Neural progenitor cell (in vitro differentiated cells): ENCODE results near the gene TVP23A. TPM values are rescaled to one million over a fixed set of nuclear protein-coding genes. Genes with fewer than 3 reads are reported as not detected.

Experiments
- DNase-seq: peaks from one replicate; pipeline ENCODE4 v3.0.0-alpha.2; 2016; ENCODE audit warnings: low spot score
- H2AFZ ChIP-seq: fragments of 200-600 bp; sonication (generic); replicated peaks from 2 replicates; pipeline ENCODE4 v1.6.1; 2016; ENCODE audit warnings: antibody characterized with exemption
- H3F3A ChIP-seq: fragments of 200-600 bp; sonication (generic); 2 replicates; pipeline ENCODE4 v1.6.1; 2016; ENCODE audit warnings: antibody characterized with exemption, low read depth
- H3K27ac ChIP-seq: fragments of 200-600 bp; sonication (generic); 2 replicates; pipeline ENCODE4 v1.5.1; 2016; ENCODE audit warnings: mild to moderate bottlenecking
- H3K27me3 ChIP-seq: fragments of 200-600 bp; sonication (generic); 2 replicates; pipeline ENCODE4 v1.6.1; 2016; ENCODE audit warnings: mild to moderate bottlenecking, moderate library complexity
- H3K36me3 ChIP-seq: fragments of 200-600 bp; sonication (generic); 2 replicates; pipeline ENCODE4 v1.5.1; 2016
- H3K4me1 ChIP-seq: fragments of 200-600 bp; sonication (generic); 2 replicates; pipeline ENCODE4 v1.6.1; 2016; ENCODE audit warnings: mixed run types
- H3K4me2 ChIP-seq: fragments of 200-600 bp; sonication (generic); 2 replicates; pipeline ENCODE4 v1.6.1; 2016
- H3K4me3 ChIP-seq: fragments of 200-600 bp; sonication (generic); 2 replicates; pipeline ENCODE4 v1.5.1; 2016
- H3K79me2 ChIP-seq: fragments of 200-600 bp; sonication (generic); 2 replicates; pipeline ENCODE4 v1.6.1; 2016; ENCODE audit warnings: low read depth
- H3K9ac ChIP-seq: fragments of 200-600 bp; sonication (generic); 2 replicates; pipeline ENCODE4 v1.6.1; 2016
- H3K9me3 ChIP-seq: fragments of 200-600 bp; sonication (generic); 2 replicates; pipeline ENCODE4 v1.5.1; 2016; ENCODE audit warnings: low read depth
- H4K20me1 ChIP-seq: fragments of 200-600 bp; sonication (generic); 2 replicates; pipeline ENCODE4 v1.6.1; 2016; ENCODE audit warnings: low read depth
- H3K27ac Mint-ChIP-seq: 3 replicates; pipeline ENCODE4 v1.8.0; 2021; ENCODE audit warnings: mixed read lengths
- H3K27me3 Mint-ChIP-seq: 2 replicates; pipeline ENCODE4 v1.8.0; 2022; ENCODE audit warnings: low read depth, mild to moderate bottlenecking, inconsistent platforms, moderate library complexity, mixed read lengths; ENCODE audit not compliant: insufficient read depth
- H3K36me3 Mint-ChIP-seq: 3 replicates; pipeline ENCODE4 v1.8.0; 2021; ENCODE audit warnings: mixed read lengths
- H3K4me1 Mint-ChIP-seq: 3 replicates; pipeline ENCODE4 v1.8.0; 2021; ENCODE audit warnings: mixed read lengths
- H3K4me3 Mint-ChIP-seq: 3 replicates; pipeline ENCODE4 v1.8.0; 2021; ENCODE audit warnings: mild to moderate bottlenecking, moderate library complexity, mixed read lengths
- H3K9me3 Mint-ChIP-seq: 3 replicates; pipeline ENCODE4 v1.8.0; 2020; ENCODE audit warnings: mixed read lengths
- CTCF ChIP-seq: fragments of 200-600 bp; sonication (generic); IDR thresholded peaks from 2 replicates; pipeline ENCODE4 v1.5.1; 2017; ENCODE audit warnings: antibody characterized with exemption, mild to moderate bottlenecking
- EZH2 ChIP-seq: fragments of 200-600 bp; sonication (generic); IDR thresholded peaks from 2 replicates; pipeline ENCODE4 v1.6.1; 2017; ENCODE audit warnings: antibody characterized with exemption, mild to moderate bottlenecking, moderate library complexity
- EZH2phosphoT487 ChIP-seq: fragments of 200-600 bp; sonication (generic); IDR thresholded peaks from 2 replicates; pipeline ENCODE4 v1.6.1; 2017; ENCODE audit warnings: antibody characterized with exemption
- total RNA-seq: library from RNA; depleted of rRNA; stranded (reverse); fragments of >200 nt; gene quantifications from 2 replicates; pipeline ENCODE4 v1.2.3, GENCODE V29; 2015; ENCODE audit warnings: low replicate concordance

Gene TVP23A
- total RNA-seq, 1 donor from 2014 or later: 3.5 TPM

- TF ChIP-seq EZH2 (no peak), CTCF (no peak), EZH2phosphoT487 (no peak)
- no peaks in the 10 kb centered on the region for H3K36me3 ChIP-seq
- peaks cover 4% of the 10 kb centered on the region for H3K27me3 Mint-ChIP-seq
- H3K27me3 ChIP-seq: no peaks in the 10 kb centered on the region
- peak overlapping the region; percentile 36 for H3K27ac Mint-ChIP-seq
- H2AFZ ChIP-seq: peak overlapping the region; percentile 50
- no peaks in the 10 kb centered on the region for H3F3A ChIP-seq
- no peaks in the 10 kb centered on the region for H3K4me1 Mint-ChIP-seq
- H3K27ac ChIP-seq: no peak overlapping the region
- no peak overlapping the region for H3K4me2 ChIP-seq
- H3K4me3 Mint-ChIP-seq: no peak overlapping the region
- H3K9ac ChIP-seq: no peak overlapping the region
- H3K4me1 ChIP-seq: no peaks in the 10 kb centered on the region
- no peaks in the 10 kb centered on the region for H3K9me3 Mint-ChIP-seq
- H4K20me1 ChIP-seq: no peaks in the 10 kb centered on the region
- no peak overlapping the region for H3K4me3 ChIP-seq
- no peaks in the 10 kb centered on the region for H3K79me2 ChIP-seq
- no peak for DNase-seq
- no peaks in the 10 kb centered on the region for H3K36me3 Mint-ChIP-seq
- H3K9me3 ChIP-seq: no peaks in the 10 kb centered on the region
These were observed 10.3 kb upstream of the TVP23A start for GRCh38 chr16:10828851-10829366.

- H3K9me3 ChIP-seq: no peaks in the 10 kb centered on the region
These were observed 9.2 kb upstream of the TVP23A start for GRCh38 chr16:10827691-10828341.

GRCh38 chr16:10824111-10824893 is 5.7 kb upstream of the TVP23A start:
- Histone ChIP-seq H2AFZ (no peak overlapping the region), H3K9ac (no peak overlapping the region), H4K20me1 (no peaks in the 10 kb centered on the region), H3K4me2 (no peak overlapping the region), H3K4me3 (no peak overlapping the region), H3K79me2 (no peaks in the 10 kb centered on the region), H3F3A (no peaks in the 10 kb centered on the region), H3K36me3 (no peaks in the 10 kb centered on the region), H3K27ac (no peak overlapping the region), H3K9me3 (no peaks in the 10 kb centered on the region), H3K27me3 (no peaks in the 10 kb centered on the region), H3K4me1 (no peaks in the 10 kb centered on the region)
- Mint-ChIP-seq H3K27me3 (peaks cover 4% of the 10 kb centered on the region), H3K27ac (no peak overlapping the region), H3K4me1 (no peaks in the 10 kb centered on the region), H3K36me3 (no peaks in the 10 kb centered on the region), H3K4me3 (no peak overlapping the region), H3K9me3 (no peaks in the 10 kb centered on the region)
- TF ChIP-seq EZH2phosphoT487 (no peak), CTCF (no peak)
- no peak for DNase-seq

More at GRCh38 chr16:10827691-10828341, 9.2 kb upstream of the TVP23A start:
- Histone ChIP-seq H3K36me3 (no peaks in the 10 kb centered on the region), H3K27ac (no peak overlapping the region), H4K20me1 (no peaks in the 10 kb centered on the region), H3K79me2 (no peaks in the 10 kb centered on the region), H3F3A (no peaks in the 10 kb centered on the region), H3K4me1 (no peaks in the 10 kb centered on the region), H3K4me2 (no peak overlapping the region), H3K4me3 (no peak overlapping the region), H3K9ac (no peak overlapping the region), H2AFZ (peak overlapping the region; percentile 76), H3K27me3 (no peaks in the 10 kb centered on the region)
- Mint-ChIP-seq H3K27me3 (peaks cover 4% of the 10 kb centered on the region), H3K4me1 (no peaks in the 10 kb centered on the region), H3K9me3 (no peaks in the 10 kb centered on the region), H3K4me3 (no peak overlapping the region), H3K36me3 (no peaks in the 10 kb centered on the region), H3K27ac (peak overlapping the region; percentile 36)
- no peak for DNase-seq
- no peak for TF ChIP-seq CTCF
- TF ChIP-seq EZH2phosphoT487: no peak
- no peak for TF ChIP-seq EZH2
